ENCODE results near the gene HAUS7. TPM values are rescaled to one million over a fixed set of nuclear protein-coding genes. Genes with fewer than 3 reads are reported as not detected.

HAUS7 gene
- polyA plus RNA-seq (ENCODE audit: low read depth in 6 of 6), result 10 to 100 TPM; 16.0 to 30.6 (median 19.3) TPM

- DNase-seq, result peak; percentile 75
- Mint-ChIP-seq H3K9me3 (peaks cover 0 to 1% (median 0%) of the 10 kb centered on the region in 7 donors), H3K4me3 (peak within 1 kb of the TSS; percentile 74 to 92 (median 84)), H3K36me3 (peaks cover 0 to 7% of the 10 kb centered on the region in 2 donors), H3K27ac (peak within 1 kb of the TSS in 3 of 6 donors; percentile 11 to 70 (median 65)), H3K4me1 (peaks cover 6 to 22% (median 13%) of the 10 kb centered on the region in 3 donors), H3K27me3 (no peaks in the 10 kb centered on the region)
- ATAC-seq (ENCODE audit: low read depth in 2 of 2), result peak; percentile 77
Measured at GRCh38 chrX:153470411-153471363, at the start of gene HAUS7. Gene HAUS7, minus strand, starts transcription at chrX:153470576. Its CDS starts 19 bp downstream, at chrX:153470557.

- Mint-ChIP-seq H3K4me3 (no peak overlapping the region), H3K4me1 (peaks cover 0 to 8% (median 6%) of the 10 kb centered on the region in 3 donors), H3K9me3 (peaks cover 0 to 4% (median 0%) of the 10 kb centered on the region in 7 donors), H3K27ac (no peak overlapping the region), H3K36me3 (peaks cover 0 to 6% of the 10 kb centered on the region in 2 donors), H3K27me3 (peaks cover 17 to 49% (median 46%) of the 10 kb centered on the region in 3 donors)
- no peak for ATAC-seq (ENCODE audit: low read depth in 2 of 2)
- no peak for DNase-seq
Measured at GRCh38 chrX:153519569-153520286, 49.4 kb upstream of the HAUS7 start.

GRCh38 chrX:153517946-153518834 is 47.8 kb upstream of the HAUS7 start:
- ATAC-seq (ENCODE audit: low read depth in 2 of 2) (no peak), DNase-seq (no peak)
- Mint-ChIP-seq H3K27me3 (peaks cover 11 to 49% (median 46%) of the 10 kb centered on the region in 3 donors), H3K27ac (peak overlapping the region in 1 of 6 donors; percentile 30), H3K4me3 (peak overlapping the region in 4 of 8 donors; percentile 15 to 62 (median 20)), H3K36me3 (peaks cover 0 to 6% of the 10 kb centered on the region in 2 donors), H3K9me3 (peaks cover 0 to 4% (median 0%) of the 10 kb centered on the region in 7 donors), H3K4me1 (peaks cover 0 to 8% (median 6%) of the 10 kb centered on the region in 3 donors)

DNA sequence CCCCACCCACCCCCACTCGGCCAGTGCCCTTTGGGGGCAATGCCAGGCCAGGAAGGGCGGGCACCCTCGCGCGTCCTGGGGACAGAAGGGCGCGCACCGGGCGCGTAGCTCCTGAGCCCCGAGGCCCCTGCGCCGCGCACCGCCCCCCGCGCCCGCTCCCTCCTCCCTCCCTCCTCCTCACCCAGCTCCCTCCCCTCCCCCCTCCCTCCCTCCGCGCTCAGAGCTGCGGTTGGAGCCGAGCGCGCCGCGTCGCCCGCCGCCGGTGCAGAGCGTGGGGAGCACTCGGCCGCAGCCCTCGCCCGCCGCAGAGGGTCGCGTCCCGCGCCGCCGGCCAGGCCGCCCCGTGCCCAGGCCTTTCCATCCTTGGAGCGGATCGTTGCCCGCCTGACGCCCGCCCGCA is 47.0 kb upstream of the HAUS7 start, which contains the start of gene ATP2B3:
ATP2B3 (plus strand) TSS at position 220 of the 400 bp plus-strand sequence. CDS start 18,606 bp downstream, outside the sequence.
- H3K27ac Mint-ChIP-seq, result peak within 1 kb of the TSS in 1 of 6 donors; percentile 30
- H3K9me3 Mint-ChIP-seq, result peaks cover 0 to 4% (median 0%) of the 10 kb centered on the region in 7 donors

GRCh38 chrX:153516073-153516472 is 45.7 kb upstream of the HAUS7 start:
- Mint-ChIP-seq H3K27ac (peak overlapping the region in 1 of 6 donors; percentile 15), H3K9me3 (peaks cover 0 to 4% (median 0%) of the 10 kb centered on the region in 7 donors), H3K4me3 (peak overlapping the region in 1 of 8 donors; percentile 19), H3K27me3 (peaks cover 6 to 48% (median 33%) of the 10 kb centered on the region in 3 donors), H3K4me1 (peaks cover 0 to 8% (median 6%) of the 10 kb centered on the region in 3 donors), H3K36me3 (peaks cover 0 to 6% of the 10 kb centered on the region in 2 donors)
- no peak for ATAC-seq (ENCODE audit: low read depth in 2 of 2)
- DNase-seq, result no peak

More for the DNA sequence above, 47.0 kb upstream of the HAUS7 start, which contains the start of gene ATP2B3:
- H3K27me3 Mint-ChIP-seq, result peaks cover 11 to 49% (median 46%) of the 10 kb centered on the region in 3 donors
- no peak for ATAC-seq (ENCODE audit: low read depth in 2 of 2)
- no peak for DNase-seq
- H3K4me3 Mint-ChIP-seq, result peak within 1 kb of the TSS in 4 of 8 donors; percentile 15 to 62 (median 22)
- H3K36me3 Mint-ChIP-seq, result peaks cover 0 to 6% of the 10 kb centered on the region in 2 donors
- peaks cover 0 to 8% (median 6%) of the 10 kb centered on the region in 3 donors for H3K4me1 Mint-ChIP-seq

DNA sequence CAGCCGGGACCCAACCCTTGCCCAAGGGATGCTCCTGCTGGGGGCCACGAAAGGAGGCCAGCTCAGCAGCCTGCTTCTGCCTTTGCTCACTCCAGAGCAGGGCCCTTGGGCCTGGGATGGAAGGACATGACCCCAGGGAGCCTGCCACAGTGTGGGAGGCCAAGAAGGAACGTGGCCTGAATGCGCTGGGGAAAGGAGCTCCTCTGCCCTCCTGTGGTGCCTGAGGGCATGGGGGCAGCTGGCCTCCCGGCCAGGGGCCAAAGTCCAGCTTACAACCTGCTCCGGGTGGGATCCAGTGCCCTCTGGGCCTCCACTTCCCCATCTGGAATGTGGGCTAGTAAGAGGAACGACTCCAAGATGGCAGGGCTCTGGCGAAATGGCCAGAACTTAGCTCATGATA is 45.1 kb upstream of the HAUS7 start:
- Mint-ChIP-seq H3K9me3 (peaks cover 0 to 4% (median 0%) of the 10 kb centered on the region in 7 donors), H3K4me3 (no peak overlapping the region), H3K4me1 (peaks cover 0 to 8% (median 6%) of the 10 kb centered on the region in 3 donors), H3K27me3 (peaks cover 6 to 42% (median 28%) of the 10 kb centered on the region in 3 donors), H3K36me3 (peaks cover 0 to 6% of the 10 kb centered on the region in 2 donors), H3K27ac (no peak overlapping the region)
- ATAC-seq (ENCODE audit: low read depth in 2 of 2) (no peak), DNase-seq (no peak)

- ATAC-seq (ENCODE audit: low read depth in 2 of 2) (no peak), DNase-seq (no peak)
- Mint-ChIP-seq H3K4me1 (peaks cover 0 to 8% (median 6%) of the 10 kb centered on the region in 3 donors), H3K27me3 (peaks cover 6 to 36% (median 22%) of the 10 kb centered on the region in 3 donors), H3K9me3 (peaks cover 0 to 4% (median 0%) of the 10 kb centered on the region in 7 donors), H3K36me3 (peaks cover 0 to 6% of the 10 kb centered on the region in 2 donors), H3K27ac (no peak overlapping the region), H3K4me3 (no peak overlapping the region)
Measured at GRCh38 chrX:153514259-153514658, 43.9 kb upstream of the HAUS7 start.

GRCh38 chrX:153513265-153513664 is 42.9 kb upstream of the HAUS7 start:
- H3K4me3 Mint-ChIP-seq, result no peak overlapping the region
- H3K9me3 Mint-ChIP-seq, result peaks cover 0 to 4% (median 0%) of the 10 kb centered on the region in 7 donors
- DNase-seq (no peak), ATAC-seq (ENCODE audit: low read depth in 2 of 2) (no peak)
- H3K27me3 Mint-ChIP-seq, result peaks cover 6 to 26% (median 12%) of the 10 kb centered on the region in 3 donors
- H3K36me3 Mint-ChIP-seq, result peaks cover 0 to 6% of the 10 kb centered on the region in 2 donors
- no peak overlapping the region for H3K27ac Mint-ChIP-seq
- peaks cover 0 to 7% (median 3%) of the 10 kb centered on the region in 3 donors for H3K4me1 Mint-ChIP-seq

DNA sequence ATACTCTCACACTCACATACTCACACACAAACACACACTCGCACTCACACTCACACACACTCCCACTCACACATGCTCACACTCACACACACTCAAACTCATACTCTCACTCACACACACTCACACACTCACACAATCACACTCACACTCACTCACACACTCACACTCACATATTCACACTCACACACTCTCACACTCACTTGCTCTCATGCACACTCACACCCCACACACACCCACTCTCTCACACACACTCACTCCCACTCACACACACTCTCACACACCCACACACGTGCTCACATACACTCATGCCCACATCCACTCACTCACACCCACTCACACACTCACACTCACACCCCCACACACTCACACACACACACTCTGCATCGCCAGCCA is 42.1 kb upstream of the HAUS7 start:
- Mint-ChIP-seq H3K4me3 (no peak overlapping the region), H3K9me3 (peaks cover 0 to 4% (median 0%) of the 10 kb centered on the region in 7 donors), H3K27me3 (peaks cover 6 to 23% (median 11%) of the 10 kb centered on the region in 3 donors), H3K4me1 (peaks cover 0 to 9% (median 5%) of the 10 kb centered on the region in 3 donors), H3K36me3 (peaks cover 0 to 6% of the 10 kb centered on the region in 2 donors), H3K27ac (no peak overlapping the region)
- DNase-seq, result no peak
- ATAC-seq (ENCODE audit: low read depth in 2 of 2), result no peak

- Mint-ChIP-seq H3K36me3 (peaks cover 0 to 6% of the 10 kb centered on the region in 2 donors), H3K4me3 (no peak overlapping the region), H3K27me3 (peaks cover 6 to 21% (median 11%) of the 10 kb centered on the region in 3 donors), H3K27ac (no peak overlapping the region), H3K4me1 (peaks cover 0 to 11% (median 5%) of the 10 kb centered on the region in 3 donors), H3K9me3 (peaks cover 0 to 4% (median 0%) of the 10 kb centered on the region in 7 donors)
- ATAC-seq (ENCODE audit: low read depth in 2 of 2) (no peak), DNase-seq (no peak)
Measured at GRCh38 chrX:153511784-153512500, 41.6 kb upstream of the HAUS7 start.

DNA sequence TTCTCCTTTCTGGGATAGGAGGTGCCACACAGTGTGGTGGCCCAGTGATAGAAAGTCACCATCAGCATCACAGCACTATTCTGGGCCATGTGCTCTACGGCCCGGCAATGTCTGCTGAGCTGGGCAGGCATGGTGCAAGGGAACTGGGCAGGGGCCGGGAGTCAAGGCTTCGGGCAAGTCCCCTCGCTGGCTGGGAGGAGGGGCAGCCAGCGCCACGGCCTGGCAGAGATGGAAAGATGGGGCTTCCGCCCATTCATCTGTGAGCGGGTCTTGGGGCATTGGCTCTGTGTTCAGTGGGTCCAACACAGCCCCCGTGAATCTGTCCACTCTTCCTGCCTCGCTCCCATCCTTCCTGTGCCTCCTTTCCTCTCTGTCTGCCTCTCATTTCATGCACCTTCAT is 40.0 kb upstream of the HAUS7 start:
- no peak for DNase-seq
- Mint-ChIP-seq H3K27me3 (peaks cover 0 to 6% (median 0%) of the 10 kb centered on the region in 3 donors), H3K27ac (peak overlapping the region in 1 of 6 donors; percentile 87), H3K36me3 (no peaks in the 10 kb centered on the region), H3K4me3 (no peak overlapping the region), H3K9me3 (no peaks in the 10 kb centered on the region), H3K4me1 (peaks cover 0 to 8% (median 0%) of the 10 kb centered on the region in 3 donors)
- no peak for ATAC-seq (ENCODE audit: low read depth in 2 of 2)

All from naive B cell (primary cell).